Left lung (tissue), 10 donors: ENCODE data around the gene KIF3C. TPM values are rescaled to one million over a fixed set of nuclear protein-coding genes. Genes with fewer than 3 reads are reported as not detected.
"Not testable (repeated sequence)": the region's sequence is repeated elsewhere in the genome, so short reads cannot be mapped to it uniquely, and the experiment has no call there.

Experiments used
- ATAC-seq: fragments of 200-7000 bp; cut with Tn5 transposase; one replicate; pipeline ENCODE4 v1.9.1; 2020; ENCODE audit warnings: moderate library complexity
- DNase-seq, 4 donors: peaks; one replicate each; pipeline ENCODE4 v3.0.0-alpha.2; 2013 to 2020
- H3K27ac ChIP-seq, 2 donors: fragments of 200-600 bp; sonication (generic) in 1 of 2; one replicate each; pipeline versions ENCODE4 v1.5.0 to v1.8.0; 2020 to 2021
- H3K27me3 ChIP-seq, 2 donors: fragments of 200-600 bp; sonication (generic) in 1 of 2; one replicate each; pipeline versions ENCODE4 v1.5.0 to v1.8.0; 2020 to 2021
- H3K36me3 ChIP-seq, 2 donors: fragments of 200-600 bp; sonication (generic) in 1 of 2; one replicate each; pipeline versions ENCODE4 v1.5.0 to v1.8.0; 2020 to 2021
- H3K4me1 ChIP-seq, 2 donors: fragments of 200-600 bp; one replicate each; pipeline ENCODE4 v1.8.0; 2021
- H3K4me3 ChIP-seq, 2 donors: fragments of 200-600 bp; sonication (generic) in 1 of 2; one replicate each; pipeline versions ENCODE4 v1.5.0 to v1.8.0; 2020 to 2021; ENCODE audit warnings: mild to moderate bottlenecking in 1 of 2
- H3K9me3 ChIP-seq, 2 donors: fragments of 200-600 bp; sonication (generic) in 1 of 2; one replicate each; pipeline versions ENCODE4 v1.5.0 to v1.8.0; 2020 to 2021
- CTCF ChIP-seq, 2 donors: fragments of 200-600 bp; sonication (generic) in 1 of 2; IDR thresholded peaks; one replicate each; pipeline versions ENCODE4 v1.5.0 to v1.8.0; 2021; ENCODE audit warnings: antibody characterized with exemption in 2 of 2
- intact Hi-C, 2 donors: fragments of 100-400 bp; cut with DNase I; formaldehyde crosslinking; loops; one replicate each; pipeline versions ENCODE4 v1.11.2 to v1.14.2; 2022
- polyA plus RNA-seq, 6 donors: library from polyadenylated mRNA; unstranded; fragments of 120-200 nt; gene quantifications; one replicate each; pipeline ENCODE4 v1.2.1, GENCODE V29; 2013; ENCODE audit not compliant: insufficient read length in 6 of 6
- total RNA-seq, 2 donors: library from RNA; stranded (reverse); fragmentation: NEBNext Ultra II Directional; extraction: Animal tissue kit (Norgen Biotek cat#: 25700); gene quantifications; one replicate each; pipeline ENCODE4 v1.2.1, GENCODE V29; 2021
- donor health status: DM: no; HTN: yes; CAD: no.
- donor health status: DM: no; HTN: no; CAD: no.

The KIF3C gene
- total and polyA plus RNA-seq, 8 donors, result 5.4 to 23.1 (median 16.7) TPM

- ATAC-seq, intact Hi-C loops, H3K27me3 ChIP-seq, H3K4me1 ChIP-seq, H3K36me3 ChIP-seq, H3K4me3 ChIP-seq, H3K27ac ChIP-seq, H3K9me3 ChIP-seq: not testable (repeated sequence)
- DNase-seq, result peak in 1 of 4 donors; percentile 71
Observed at GRCh38 chr2:25915411-25915810, 66.9 kb downstream of the KIF3C start.

GRCh38 chr2:25913696-25913973 lies 68.7 kb downstream of the KIF3C start:
- intact Hi-C loops, H3K36me3 ChIP-seq, DNase-seq, H3K4me3 ChIP-seq, H3K4me1 ChIP-seq, H3K9me3 ChIP-seq, H3K27me3 ChIP-seq, ATAC-seq, H3K27ac ChIP-seq: not testable (repeated sequence)

DNA sequence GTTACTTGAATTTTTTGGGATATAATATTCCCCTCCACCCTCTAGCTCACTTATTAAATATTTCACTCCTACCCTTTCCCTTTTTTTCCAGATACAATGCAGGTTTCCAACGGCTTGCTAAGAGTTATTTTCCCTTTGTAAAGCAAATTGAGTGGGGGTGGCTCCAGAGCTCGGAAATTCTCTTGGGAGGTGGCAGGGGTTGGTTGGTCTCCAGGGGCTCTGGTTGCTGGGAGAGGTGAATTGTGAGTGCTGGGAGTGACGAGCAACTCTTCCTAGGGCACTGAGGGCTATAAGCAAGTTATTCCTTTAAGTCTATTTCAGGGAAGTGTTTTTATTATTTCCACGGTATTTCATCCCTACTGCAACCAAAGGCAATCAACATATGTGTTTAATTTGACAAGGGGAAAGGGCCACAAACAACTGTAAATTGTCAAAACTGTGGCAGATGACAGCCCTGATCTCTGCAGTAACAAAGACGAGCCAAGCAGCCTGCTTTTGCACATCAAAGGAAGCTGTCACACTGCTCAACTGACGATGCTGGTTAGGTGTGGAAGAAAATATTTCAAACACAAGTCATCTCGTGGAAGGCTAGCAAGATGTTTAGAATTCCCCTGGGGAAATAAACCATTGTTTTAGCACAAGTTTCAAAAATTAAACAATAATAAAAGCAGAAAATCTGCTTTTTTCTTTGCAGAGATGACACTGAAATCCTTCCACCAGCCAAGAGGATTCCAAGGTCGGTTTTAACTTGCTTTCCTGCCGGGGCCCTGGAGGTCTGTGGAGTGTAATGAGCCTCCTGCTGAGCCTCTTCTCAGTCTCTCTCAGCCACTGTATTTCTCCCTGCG lies 69.2 kb downstream of the KIF3C start:
- no peak for ATAC-seq
- DNase-seq, result no peak
- no peak overlapping the region for H3K4me3 ChIP-seq

GRCh38 chr2:25909574-25909973 lies 72.7 kb downstream of the KIF3C start:
- DNase-seq, H3K4me3 ChIP-seq, H3K27ac ChIP-seq, H3K4me1 ChIP-seq, ATAC-seq, intact Hi-C loops, H3K27me3 ChIP-seq, H3K36me3 ChIP-seq, H3K9me3 ChIP-seq: not testable (repeated sequence)

More for the DNA sequence above, 69.2 kb downstream of the KIF3C start:
- Histone ChIP-seq H3K9me3 (no peaks in the 10 kb centered on the region), H3K27me3 (no peaks in the 10 kb centered on the region), H3K27ac (no peak overlapping the region), H3K36me3 (no peaks in the 10 kb centered on the region), H3K4me1 (no peaks in the 10 kb centered on the region)
- no peak for TF ChIP-seq CTCF (IDR thresholded peaks at IDR 0.05)
- intact Hi-C loops, result no loop called here

DNA sequence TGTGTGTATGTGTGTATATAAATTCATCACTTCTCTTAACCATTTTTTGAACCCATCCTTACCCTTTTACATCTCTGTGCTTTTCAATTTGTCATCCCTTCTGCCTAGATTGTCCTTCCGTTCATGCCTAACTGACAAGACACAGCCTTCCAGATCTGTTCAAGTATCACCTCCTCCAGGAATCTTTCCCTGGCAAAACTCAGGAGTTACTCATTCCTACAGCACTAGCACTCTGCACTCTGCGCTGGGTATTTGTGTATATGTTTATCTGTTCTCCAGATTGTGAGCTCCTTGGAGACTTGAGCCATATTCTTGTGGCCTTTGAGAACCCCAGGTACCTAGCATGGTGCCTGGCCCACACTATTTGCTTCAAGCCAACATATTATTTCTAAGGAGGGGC lies 77.2 kb downstream of the KIF3C start:
- no peaks in the 10 kb centered on the region for H3K27me3 ChIP-seq
- TF ChIP-seq CTCF (IDR thresholded peaks at IDR 0.05), result no peak
- no peak for ATAC-seq
- no peaks in the 10 kb centered on the region for H3K9me3 ChIP-seq
- no peaks in the 10 kb centered on the region for H3K36me3 ChIP-seq
- no peak for DNase-seq
- H3K4me3 ChIP-seq, result no peak overlapping the region
- intact Hi-C loops, result no loop called here
- H3K4me1 ChIP-seq, result no peaks in the 10 kb centered on the region
- H3K27ac ChIP-seq, result no peak overlapping the region

DNA sequence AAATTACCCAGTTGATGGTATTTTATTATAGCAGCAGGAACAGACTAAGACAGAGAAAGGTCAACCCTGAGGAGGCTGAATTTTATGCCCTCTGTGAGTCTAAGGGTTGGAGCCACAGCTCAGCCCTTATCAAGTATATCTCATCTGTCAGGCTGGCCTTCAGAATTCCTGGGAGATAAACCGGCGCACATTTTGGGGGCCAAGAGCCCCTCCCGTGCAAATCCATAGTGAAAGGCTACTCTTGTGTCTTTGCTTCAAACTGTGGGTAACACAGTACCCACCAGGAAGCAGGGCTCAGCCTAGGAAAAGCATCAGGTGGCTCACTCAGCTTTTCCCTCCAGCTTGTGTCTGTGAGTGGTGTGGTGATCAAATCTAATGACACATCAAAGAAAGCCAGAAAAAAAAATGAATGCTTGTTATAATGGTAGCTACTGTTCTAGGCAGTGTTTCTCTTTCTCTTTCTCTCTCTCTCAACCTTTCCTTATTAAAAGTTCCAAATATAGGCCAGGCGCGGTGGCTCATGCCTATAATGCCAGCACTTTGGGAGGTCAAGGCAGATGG lies 79.0 kb downstream of the KIF3C start:
- Histone ChIP-seq H3K4me3 (no peak overlapping the region), H3K36me3 (no peaks in the 10 kb centered on the region), H3K9me3 (no peaks in the 10 kb centered on the region), H3K27ac (no peak overlapping the region), H3K4me1 (no peaks in the 10 kb centered on the region), H3K27me3 (no peaks in the 10 kb centered on the region)
- no peak for DNase-seq
- no peak for ATAC-seq
- TF ChIP-seq CTCF (IDR thresholded peaks at IDR 0.05), result no peak
- intact Hi-C loops, result no loop called here
